HG02588 (cell line): ENCODE measurements around the gene SKOR1.

Experiments
- ATAC-seq: cut with Tn5 transposase; IDR thresholded peaks from one replicate; pipeline ENCODE4 v1.9.1; 2021; ENCODE audit warnings: mild to moderate bottlenecking, moderate library complexity; ENCODE audit not compliant: unreplicated experiment

Gene SKOR1

GRCh38 chr15:67882487-67883233 lies 57.4 kb downstream of the SKOR1 start:
- ATAC-seq = no peak

- ATAC-seq = no peak
Observed at GRCh38 chr15:67883234-67883773, 58.0 kb downstream of the SKOR1 start.

- ATAC-seq = no peak
Observed at GRCh38 chr15:67884009-67884408, 58.7 kb downstream of the SKOR1 start.
